IPS DF 4.7 (cell line): Measurements from ENCODE around the gene TFRC.
"Not testable (repeated sequence)": the region's sequence is repeated elsewhere in the genome, so short reads cannot be mapped to it uniquely, and the experiment has no call there.

ENCODE experiments used
- DNase-seq: peaks from one replicate; pipeline ENCODE4 v3.0.0-alpha.2; 2013; ENCODE audit warnings: low spot score; ENCODE audit errors: extremely low read depth

Gene TFRC

DNA sequence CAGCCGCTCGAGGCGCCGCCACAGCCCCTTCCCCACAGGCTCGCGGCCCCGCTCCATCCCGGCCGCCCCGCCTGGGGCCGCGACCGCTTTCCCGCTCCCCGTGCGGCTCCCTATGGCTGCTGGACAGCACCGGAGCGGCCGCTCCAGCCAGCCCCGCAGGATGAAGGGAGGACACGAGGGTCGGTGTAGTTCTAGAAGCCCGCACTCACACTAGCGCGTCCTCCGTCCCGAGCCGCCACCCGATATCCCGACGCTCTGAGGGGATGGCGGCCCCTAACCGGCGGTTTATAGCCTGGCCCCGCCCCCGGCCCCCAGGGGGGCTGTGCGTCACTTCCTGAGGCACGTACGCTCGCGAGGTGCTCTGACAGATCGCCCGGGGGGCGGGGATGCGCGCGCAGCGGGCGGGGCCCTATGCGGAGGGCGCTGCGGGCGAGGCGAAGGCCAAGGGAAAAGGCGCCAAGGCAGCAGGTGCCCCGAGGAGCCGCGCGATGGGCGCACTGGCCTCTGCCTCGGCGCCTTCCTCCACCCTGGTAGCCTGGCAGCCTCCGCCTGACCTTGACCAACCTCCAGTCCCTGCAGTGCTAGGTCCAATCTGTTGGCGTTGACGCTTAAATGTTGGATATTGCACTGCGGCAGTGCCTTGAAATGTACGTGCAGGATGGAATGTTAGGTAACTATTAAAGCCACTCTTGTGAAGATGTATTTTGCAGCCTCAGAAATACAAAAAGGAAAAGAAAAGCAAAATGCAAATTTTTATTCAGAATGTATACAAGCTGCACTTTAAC, at the start of gene TFRC:
Gene TFRC (minus strand): TSS at position 257 of the 785 bp plus-strand sequence. CDS start 4,991 bp downstream, outside the sequence.
- no peak for DNase-seq

- DNase-seq: no peak
Measured at GRCh38 chr3:196128172-196128843, 46.4 kb upstream of the TFRC start.

- DNase-seq: no peak
Measured at GRCh38 chr3:196127308-196128040, 45.6 kb upstream of the TFRC start.

DNA sequence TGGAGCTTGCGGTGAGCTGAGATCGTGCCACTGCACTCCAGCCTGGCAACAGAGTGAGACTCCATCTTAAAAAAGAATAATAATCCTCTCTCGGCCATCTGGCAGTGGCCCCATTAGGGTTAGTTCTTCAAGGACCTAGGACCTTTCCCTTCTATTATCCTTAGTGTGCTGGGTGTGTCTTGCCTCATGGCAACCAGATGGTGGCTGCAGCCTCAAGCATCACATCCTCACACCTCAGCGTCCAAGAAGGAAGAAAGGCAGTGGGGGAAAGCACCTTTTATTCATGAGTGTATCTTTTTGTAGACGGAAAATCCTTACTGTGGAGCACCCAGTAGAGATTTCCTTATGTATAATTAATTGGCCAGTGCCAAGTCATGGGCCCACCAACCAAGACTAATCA, 42.7 kb upstream of the TFRC start:
- DNase-seq: no peak

DNA sequence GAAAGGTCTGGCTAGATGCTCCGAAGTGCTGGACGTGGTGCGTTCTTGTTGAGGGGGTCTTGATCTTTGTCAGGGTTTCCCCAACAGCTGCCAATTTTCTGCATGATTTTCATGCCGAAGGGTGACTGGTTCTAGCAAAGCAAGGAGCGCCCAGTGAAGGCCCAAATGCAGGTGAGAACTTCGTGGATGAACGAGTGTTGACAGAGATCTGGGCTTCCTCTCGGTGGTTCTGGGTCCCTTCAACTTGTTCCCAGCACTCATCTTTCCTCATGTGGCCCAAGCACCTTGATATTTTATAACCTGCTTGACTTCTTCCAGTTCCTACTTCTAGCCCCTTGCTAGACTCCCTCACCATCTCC, 40.8 kb upstream of the TFRC start:
- no peak for DNase-seq

GRCh38 chr3:196122021-196122687, 40.3 kb upstream of the TFRC start:
- DNase-seq: no peak

DNA sequence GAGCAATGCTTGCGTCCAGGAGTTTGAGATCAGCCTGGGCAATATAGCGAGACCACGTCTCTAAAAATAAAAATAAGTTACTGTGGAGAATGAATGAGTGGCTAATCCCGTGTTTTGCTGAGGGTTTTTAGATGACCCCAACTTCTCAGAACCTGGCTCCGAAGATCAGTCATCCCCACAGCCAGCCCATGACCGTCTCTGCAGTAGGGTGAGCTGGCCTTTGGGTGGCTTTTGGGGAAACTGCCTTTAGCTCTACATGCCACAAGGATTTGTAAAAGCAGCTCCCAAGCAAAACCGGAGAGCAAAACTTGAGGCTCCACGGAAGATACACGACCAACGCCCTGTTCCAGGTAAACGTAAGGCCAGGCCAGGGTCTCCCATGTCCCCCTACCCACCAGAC, 39.2 kb upstream of the TFRC start:
- DNase-seq: no peak

DNA sequence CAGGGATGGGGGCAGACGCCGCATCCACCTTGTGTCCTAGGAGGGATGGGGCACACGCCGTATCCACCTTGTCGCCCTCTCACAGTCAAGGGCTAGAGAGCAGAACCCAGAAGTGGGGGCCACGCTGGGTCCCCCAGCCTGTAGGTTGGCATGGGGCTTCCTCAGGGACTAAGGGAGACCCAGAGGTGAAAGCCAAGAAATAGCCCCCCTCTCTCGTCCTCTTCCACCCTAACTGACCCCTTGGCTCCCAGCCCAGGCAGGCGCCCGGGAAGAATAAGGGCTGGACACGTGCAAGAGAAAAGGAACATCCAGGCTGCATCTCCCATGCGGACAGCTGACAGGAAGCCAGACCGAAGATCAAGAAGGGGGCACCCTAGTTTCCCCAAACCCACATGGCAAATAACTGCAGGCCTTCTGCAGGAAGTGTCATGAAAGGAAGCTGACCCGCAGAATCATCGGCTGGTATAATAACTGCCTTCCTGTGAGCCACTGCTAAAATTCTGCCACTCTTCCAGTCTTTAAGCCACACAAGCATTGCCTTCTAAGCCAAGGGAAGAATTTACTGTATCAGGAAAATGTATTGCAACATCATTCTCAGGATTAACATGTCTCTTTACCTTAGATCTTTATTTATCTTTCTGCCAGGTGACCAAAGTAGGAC, 38.5 kb upstream of the TFRC start:
- DNase-seq: no peak

DNA sequence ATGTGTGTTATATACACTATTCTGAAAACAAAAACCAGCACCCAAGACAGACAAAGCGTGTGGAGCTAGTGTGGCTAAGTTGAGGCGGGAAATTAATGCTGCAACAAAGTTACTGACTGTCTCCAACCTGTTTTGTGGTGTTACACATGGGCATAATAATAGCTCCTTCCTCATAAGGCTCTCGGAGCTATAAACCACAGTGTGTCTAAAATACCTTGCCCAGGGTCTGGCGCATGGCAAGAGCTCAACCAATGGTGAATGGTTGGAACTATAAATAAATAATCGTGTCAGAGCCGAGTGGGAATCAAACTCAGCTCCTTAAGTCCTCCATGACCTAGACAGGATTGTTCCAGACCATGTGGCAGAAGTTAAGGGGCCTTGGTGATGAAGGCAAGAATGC, 35.9 kb upstream of the TFRC start:
- DNase-seq: no peak

DNA sequence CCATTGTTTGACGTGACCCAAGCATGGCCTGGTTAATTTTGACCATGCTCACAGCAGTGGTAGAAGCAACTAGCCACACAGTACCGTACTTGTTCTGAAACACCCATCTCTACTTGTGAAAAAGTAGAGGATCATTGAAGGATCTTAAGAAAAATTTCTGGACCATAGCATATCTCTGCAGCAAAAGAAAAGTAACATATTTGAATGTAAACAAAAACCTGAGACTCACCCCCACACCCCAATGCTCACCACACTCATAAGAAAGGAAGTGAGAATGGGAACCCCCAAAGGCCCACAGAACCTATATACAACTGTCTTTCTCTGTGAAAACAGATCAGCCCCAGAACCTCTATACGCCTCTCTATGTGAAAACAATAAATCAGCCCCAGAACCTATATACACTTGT, 33.8 kb upstream of the TFRC start:
- DNase-seq: no peak

DNA sequence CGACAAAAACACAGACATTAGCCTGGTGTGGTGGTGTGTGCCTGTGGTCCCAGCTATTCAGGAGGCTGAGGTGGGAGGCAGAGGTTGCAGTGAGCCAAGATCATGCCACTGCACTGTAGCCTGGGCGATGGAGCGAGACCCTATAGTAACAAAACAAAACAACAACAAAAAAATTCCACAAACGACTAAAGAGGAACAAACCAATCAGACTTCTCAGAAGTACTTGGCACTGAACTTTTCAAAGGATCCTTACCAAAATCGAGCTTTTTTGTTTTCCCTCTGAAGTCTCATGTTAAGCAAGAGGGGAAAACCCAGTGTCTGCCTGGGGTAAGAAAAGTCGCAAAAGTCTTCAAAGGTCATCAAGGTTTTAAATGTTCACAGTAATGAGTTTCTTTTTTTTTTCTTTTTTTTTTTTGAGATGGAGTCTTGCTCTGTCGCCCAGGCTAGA, 30.1 kb upstream of the TFRC start:
- DNase-seq: no peak

DNA sequence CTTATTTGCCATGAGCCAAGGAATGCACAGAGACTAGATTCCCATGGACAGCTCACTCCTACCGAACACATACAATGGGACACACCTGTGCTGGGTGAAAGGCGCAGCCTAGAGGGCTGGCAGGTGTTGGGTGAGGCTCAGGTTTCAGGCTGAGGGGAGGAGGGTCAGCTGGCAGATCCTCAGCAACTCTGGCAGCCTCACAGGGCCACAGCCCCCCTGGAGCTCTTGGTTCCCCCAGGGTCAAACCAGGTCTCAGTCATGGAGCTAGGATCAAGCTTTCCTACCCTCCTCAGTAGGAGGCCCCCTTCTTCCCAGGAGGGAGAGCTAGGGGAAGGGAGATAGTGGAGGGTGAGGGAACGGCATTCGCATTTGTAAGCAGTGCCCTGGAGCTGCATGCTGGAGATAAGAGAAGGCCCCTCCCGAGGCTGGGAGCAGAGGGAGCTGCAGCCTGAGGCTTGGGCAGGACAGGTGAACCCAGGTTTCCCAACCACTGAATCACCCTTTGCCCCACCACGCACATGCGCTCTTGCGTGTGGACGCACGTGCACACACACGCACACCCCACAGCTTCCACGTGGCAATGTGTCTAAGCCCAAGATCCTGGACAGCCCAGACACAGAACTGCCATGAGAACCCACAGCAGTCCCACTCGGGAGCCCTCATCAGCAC, 26.3 kb upstream of the TFRC start:
- DNase-seq: no peak

DNA sequence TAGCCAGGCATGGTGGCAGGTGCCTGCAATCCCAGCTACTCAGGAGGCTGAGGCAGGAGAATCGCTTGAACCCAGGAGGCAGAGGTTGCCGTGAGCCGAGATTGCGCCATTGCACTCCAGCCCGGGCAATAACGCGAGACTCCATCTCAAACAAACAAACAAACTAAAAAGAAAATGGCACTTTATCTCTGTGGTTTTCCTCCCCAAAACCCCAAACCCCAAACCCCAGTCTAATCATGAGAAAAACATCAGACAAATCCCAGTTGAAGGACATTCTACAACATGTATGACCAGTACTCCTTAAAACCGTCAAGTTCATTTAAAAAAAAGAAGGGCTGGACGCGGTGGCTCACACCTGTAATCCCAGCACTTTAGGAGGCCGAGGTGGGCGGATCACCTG, 22.8 kb upstream of the TFRC start:
- not testable (repeated sequence) for DNase-seq

GRCh38 chr3:196098365-196098980, 16.6 kb upstream of the TFRC start:
- DNase-seq: not testable (repeated sequence)

DNA sequence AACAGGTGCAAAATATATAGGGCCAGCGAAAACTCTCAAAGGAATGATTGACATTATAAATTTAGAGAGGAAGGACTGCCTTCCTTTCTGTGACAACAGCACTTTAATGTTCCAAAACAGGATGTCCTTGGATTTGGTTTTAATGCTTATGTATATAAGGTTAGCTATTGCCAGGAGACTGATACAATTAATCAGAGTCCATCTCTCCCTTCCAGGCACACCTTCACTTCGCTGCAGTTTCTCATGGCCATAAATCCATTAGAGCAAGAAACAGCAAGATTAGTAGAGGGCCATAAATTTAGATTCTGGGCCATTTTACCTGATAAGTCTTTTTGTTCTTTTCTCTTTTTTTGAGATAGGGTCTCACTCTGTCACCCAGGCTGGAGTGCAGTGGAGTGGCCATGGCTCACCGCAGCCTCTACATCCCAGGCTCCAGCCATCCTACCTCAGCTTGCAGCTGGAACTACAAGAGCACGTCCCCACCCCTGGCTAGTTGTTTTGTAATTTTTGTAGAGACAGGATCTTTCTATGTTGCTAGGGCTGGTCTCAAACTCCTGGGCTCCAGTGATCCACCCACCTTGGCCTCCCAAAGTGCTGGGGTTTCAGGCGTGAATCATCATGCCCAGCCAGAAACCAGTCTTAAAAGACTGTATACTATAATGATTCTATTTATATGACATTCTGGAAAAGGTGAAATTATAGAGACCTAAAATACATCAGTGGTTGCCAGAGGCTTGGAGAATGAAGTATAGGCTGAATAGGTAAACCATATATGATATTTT, 15.7 kb upstream of the TFRC start:
- DNase-seq: no peak

- DNase-seq: no peak
Measured at GRCh38 chr3:196096382-196096953, 14.6 kb upstream of the TFRC start.

DNA sequence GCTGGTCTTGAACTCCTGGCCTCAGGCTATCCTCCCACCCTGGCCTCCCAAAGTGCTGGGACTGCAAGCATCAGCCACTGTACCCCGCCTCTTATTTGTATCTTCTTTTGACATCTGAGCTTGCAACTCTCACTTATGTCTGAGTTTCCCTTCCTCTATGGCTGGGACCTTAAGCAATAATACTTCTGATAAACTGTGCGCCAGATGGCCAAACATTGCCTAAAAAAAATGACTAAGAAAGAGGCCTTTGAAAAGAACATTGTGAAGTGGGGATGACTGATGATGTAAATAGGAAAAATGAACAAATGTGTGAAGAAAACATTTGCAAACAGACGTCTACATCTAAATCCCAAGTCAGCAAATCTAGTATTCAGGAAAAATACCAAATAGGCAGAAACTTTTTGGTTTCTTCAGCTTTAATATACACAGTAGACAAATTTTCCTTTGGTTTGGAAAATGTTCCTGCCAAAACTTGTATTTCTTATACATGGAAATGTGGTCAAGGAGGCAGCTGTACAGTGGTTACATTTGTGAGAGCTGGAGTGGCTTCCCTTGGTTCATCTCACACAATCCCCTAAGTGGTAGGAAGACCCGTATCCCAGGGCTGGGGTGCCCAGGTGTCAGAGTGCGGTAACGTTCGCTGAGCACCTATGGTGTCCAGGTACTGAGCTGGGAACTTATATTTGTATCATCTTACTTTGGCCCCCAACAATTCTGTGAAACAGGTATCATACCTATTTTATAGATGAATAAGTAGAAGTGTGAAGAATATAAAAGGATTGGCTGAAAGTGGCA, 11.6 kb upstream of the TFRC start:
- DNase-seq: no peak

GRCh38 chr3:196087906-196088305, 6.0 kb upstream of the TFRC start:
- DNase-seq: no peak
